Stimulated activated CD8-positive, alpha-beta memory T cell treated with anti-CD3 and anti-CD28 coated beads, Interleukin-2, amount 100 ng/mL, for 1 hour (primary cell): ENCODE measurements around the gene SYMPK.

ENCODE experiments used
- DNase-seq, 2 donors: peaks; one replicate each; pipeline ENCODE4 v3.0.0-alpha.2; 2020; ENCODE audit warnings: low read depth in 2 of 2

The SYMPK gene

GRCh38 chr19:45866400-45867176, 3.6 kb upstream of the SYMPK start:
- no peak for DNase-seq

- no peak for DNase-seq
These were observed 2.5 kb upstream of the SYMPK start for GRCh38 chr19:45865269-45865948.

- DNase-seq = no peak
These were observed 1.7 kb upstream of the SYMPK start for GRCh38 chr19:45864629-45865082.

GRCh38 chr19:45863840-45864628, 1.1 kb upstream of the SYMPK start, which contains the start of gene FOXA3:
Gene FOXA3 (plus strand): TSS chr19:45864326. CDS start chr19:45864457, 131 bp downstream.
- peak in 1 of 2 donors; percentile 25 for DNase-seq

GRCh38 chr19:45863335-45863839, 440 bp upstream of the SYMPK start:
- DNase-seq = no peak

- DNase-seq = no peak
These were observed 730 bp downstream of the SYMPK start for GRCh38 chr19:45862271-45862563.

- DNase-seq = no peak
These were observed 2.3 kb downstream of the SYMPK start for GRCh38 chr19:45860359-45861259.

GRCh38 chr19:45854167-45854778, 8.7 kb downstream of the SYMPK start:
- DNase-seq = no peak

GRCh38 chr19:45852983-45853382, 10.0 kb downstream of the SYMPK start:
- DNase-seq = no peak

- DNase-seq = no peak
These were observed 10.7 kb downstream of the SYMPK start for GRCh38 chr19:45852145-45852750.

GRCh38 chr19:45848922-45849321, 14.0 kb downstream of the SYMPK start:
- DNase-seq = no peak

- DNase-seq = no peak
These were observed 15.3 kb downstream of the SYMPK start for GRCh38 chr19:45847663-45848062.

GRCh38 chr19:45842198-45842597, 20.7 kb downstream of the SYMPK start:
- no peak for DNase-seq

GRCh38 chr19:45834970-45835369, 28.0 kb downstream of the SYMPK start:
- no peak for DNase-seq

GRCh38 chr19:45828945-45829344, 34.0 kb downstream of the SYMPK start:
- DNase-seq = no peak

- no peak for DNase-seq
These were observed 34.4 kb downstream of the SYMPK start for GRCh38 chr19:45828523-45828922.

- no peak for DNase-seq
These were observed 35.4 kb downstream of the SYMPK start for GRCh38 chr19:45827459-45828093.

- DNase-seq = no peak
These were observed 36.0 kb downstream of the SYMPK start for GRCh38 chr19:45826934-45827333.

- no peak for DNase-seq
These were observed 36.7 kb downstream of the SYMPK start for GRCh38 chr19:45825917-45826893.
